Panc1 (cell line): ENCODE measurements around the gene NR1I2. TPM values are rescaled to one million over a fixed set of nuclear protein-coding genes. Genes with fewer than 3 reads are reported as not detected.

ENCODE experiments used
- ATAC-seq: fragments of 200-7000 bp; cut with Tn5 transposase; 2 replicates; pipeline ENCODE4 v1.9.1; 2020; ENCODE audit warnings: mild to moderate bottlenecking, moderate library complexity
- BruUV-seq: library from RNA; stranded (reverse); fragments of 400-500 nt; replicated peaks from 2 replicates; lab custom pipeline; 2021; lab: Mats Ljungman, UMichigan
- CTCF ChIA-PET: fragments of 300-600 bp; sonication (Branson Sonifier 250); formaldehyde crosslinking; loops from one replicate; lab custom pipeline; 2022; ENCODE audit warnings: antibody characterized with exemption; lab: Charles Lee
- POLR2A ChIA-PET: fragments of 300-600 bp; sonication (Branson Sonifier 250); formaldehyde crosslinking; loops from one replicate; lab custom pipeline; 2022; ENCODE audit warnings: antibody characterized with exemption; lab: Charles Lee
- DNase-seq: peaks from one replicate; pipeline ENCODE4 v3.0.0-alpha.2; 2010; ENCODE audit warnings: low read depth, low spot score
- H3K27ac ChIP-seq: 2 replicates; pipeline ENCODE4 v1.5.1; 2011; ENCODE audit warnings: mild to moderate bottlenecking, low read length, inconsistent platforms
- H3K27me3 ChIP-seq: fragments of 200-500 bp; sonication (Bioruptor generic); 2 replicates; pipeline ENCODE4 v1.6.0; 2014; ENCODE audit warnings: low read length, inconsistent platforms; ENCODE audit not compliant: control insufficient read depth, insufficient read depth
- H3K36me3 ChIP-seq: fragments of 200-500 bp; sonication (Bioruptor generic); 2 replicates; pipeline ENCODE4 v1.5.1; 2014; ENCODE audit warnings: inconsistent platforms, mild to moderate bottlenecking, low read length, moderate library complexity; ENCODE audit not compliant: control insufficient read depth, insufficient read depth
- H3K4me1 ChIP-seq: 2 replicates; pipeline ENCODE4 v1.5.1; 2011; ENCODE audit warnings: inconsistent platforms, mild to moderate bottlenecking, low read length, moderate library complexity; ENCODE audit not compliant: control insufficient read depth, insufficient read depth
- H3K4me3 ChIP-seq, 2 experiments: 2 replicates each; pipeline ENCODE4 v1.5.1; 2011 to 2012; ENCODE audit warnings: low read depth in 2 of 2, low read length in 2 of 2, mild to moderate bottlenecking in 2 of 2, inconsistent platforms in 1 of 2, moderate library complexity in 1 of 2
- H3K9me3 ChIP-seq: fragments of 200-500 bp; sonication (Bioruptor generic); 2 replicates; pipeline ENCODE4 v1.5.1; 2014; ENCODE audit warnings: low read depth, mild to moderate bottlenecking, inconsistent platforms, low read length, moderate library complexity; ENCODE audit not compliant: control insufficient read depth, insufficient read depth
- POLR2AphosphoS5 ChIP-seq: IDR thresholded peaks from 2 replicates; pipeline ENCODE4 v1.6.1; 2012; ENCODE audit warnings: mild to moderate bottlenecking, low read depth, low read length, moderate library complexity
- SIN3A ChIP-seq: IDR thresholded peaks from 2 replicates; pipeline ENCODE4 v1.6.1; 2012; ENCODE audit warnings: low read depth, mild to moderate bottlenecking, low read length, moderate library complexity, borderline replicate concordance; ENCODE audit not compliant: insufficient read depth
- TCF7L2 ChIP-seq: IDR thresholded peaks from 2 replicates; pipeline ENCODE4 v1.6.1; 2011; ENCODE audit warnings: mild to moderate bottlenecking, low read depth, low read length, inconsistent platforms
- in situ Hi-C: cut with HindIII; loops from 2 replicates; pipeline ENCODE4 v1.10.0; 2016; ENCODE audit warnings: low sequenced_read_pairs, low pct_unique_long_range_greater_than_20kb
- intact Hi-C: fragments of 100-400 bp; cut with micrococcal nuclease; formaldehyde crosslinking; loops from one replicate; pipeline ENCODE4 v1.10.0; 2022; ENCODE audit not compliant: unreplicated experiment
- total RNA-seq: library from RNA; stranded (reverse); gene quantifications from one replicate; pipeline ENCODE4 v1.2.1, GENCODE V29; 2021; ENCODE audit not compliant: unreplicated experiment
- TF ChIP-seq, protein P1 (sequence below): fragments of 450-650 bp; IDR thresholded peaks from 2 replicates; pipeline ENCODE4 v1.5.1; 2017; ENCODE audit warnings: mild to moderate bottlenecking
- TF ChIP-seq, protein P2 (sequence below), 2 experiments: IDR thresholded peaks; 2 replicates each; pipeline ENCODE4 v1.6.1; 2011 to 2012; ENCODE audit warnings: low read depth in 2 of 2, control low read depth in 1 of 2, low read length in 1 of 2, mild to moderate bottlenecking in 1 of 2, moderate library complexity in 1 of 2; ENCODE audit not compliant: insufficient read depth in 1 of 2

Gene NR1I2
- total RNA-seq, 1 experiment from 2014 or later: not detected

DNA sequence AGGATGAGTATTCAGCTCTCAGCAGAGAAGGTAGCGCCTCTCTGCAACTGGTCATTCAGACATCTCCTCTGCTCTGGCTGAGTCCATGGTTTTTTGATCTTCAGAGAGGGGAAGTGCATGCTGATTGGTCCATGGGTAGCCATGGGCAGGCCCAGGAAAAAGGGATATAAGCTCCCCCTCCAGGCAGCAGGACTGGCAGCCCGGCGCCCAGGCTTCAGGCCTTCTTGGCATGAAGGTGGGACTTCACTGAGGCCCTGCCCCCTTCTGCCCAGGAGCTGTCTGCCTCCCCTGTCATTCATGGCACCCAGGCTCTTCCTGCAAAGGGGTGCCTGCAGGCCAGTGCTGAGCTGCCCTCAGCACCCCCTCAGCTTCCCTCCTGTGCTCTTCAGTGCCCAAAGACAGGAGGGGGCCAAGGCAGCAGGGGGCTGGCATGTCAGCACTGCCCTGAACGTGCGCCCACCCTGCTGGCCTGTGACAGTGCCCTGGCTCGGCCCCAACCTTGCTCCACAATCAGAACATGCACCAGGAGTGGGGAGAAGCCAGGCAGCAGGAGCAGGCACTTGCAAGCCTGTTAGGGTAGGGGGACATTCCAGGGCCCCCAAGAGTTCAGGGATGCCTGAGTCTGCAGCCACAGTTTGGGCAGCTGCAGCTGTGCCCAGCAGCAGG is 13.8 kb upstream of the NR1I2 start:
- CTCF ChIA-PET: no interaction called here
- H3K27me3 ChIP-seq: peaks cover 15% of the 10 kb centered on the region; the same call in 1 of the 2 replicates
- no peak overlapping the region for H3K27ac ChIP-seq
- intact Hi-C loops: no loop called here
- no peak for TF ChIP-seq POLR2AphosphoS5
- TF ChIP-seq TCF7L2: no peak
- TF ChIP-seq, protein P1, sequence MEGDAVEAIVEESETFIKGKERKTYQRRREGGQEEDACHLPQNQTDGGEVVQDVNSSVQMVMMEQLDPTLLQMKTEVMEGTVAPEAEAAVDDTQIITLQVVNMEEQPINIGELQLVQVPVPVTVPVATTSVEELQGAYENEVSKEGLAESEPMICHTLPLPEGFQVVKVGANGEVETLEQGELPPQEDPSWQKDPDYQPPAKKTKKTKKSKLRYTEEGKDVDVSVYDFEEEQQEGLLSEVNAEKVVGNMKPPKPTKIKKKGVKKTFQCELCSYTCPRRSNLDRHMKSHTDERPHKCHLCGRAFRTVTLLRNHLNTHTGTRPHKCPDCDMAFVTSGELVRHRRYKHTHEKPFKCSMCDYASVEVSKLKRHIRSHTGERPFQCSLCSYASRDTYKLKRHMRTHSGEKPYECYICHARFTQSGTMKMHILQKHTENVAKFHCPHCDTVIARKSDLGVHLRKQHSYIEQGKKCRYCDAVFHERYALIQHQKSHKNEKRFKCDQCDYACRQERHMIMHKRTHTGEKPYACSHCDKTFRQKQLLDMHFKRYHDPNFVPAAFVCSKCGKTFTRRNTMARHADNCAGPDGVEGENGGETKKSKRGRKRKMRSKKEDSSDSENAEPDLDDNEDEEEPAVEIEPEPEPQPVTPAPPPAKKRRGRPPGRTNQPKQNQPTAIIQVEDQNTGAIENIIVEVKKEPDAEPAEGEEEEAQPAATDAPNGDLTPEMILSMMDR: no peak
- TF ChIP-seq, protein P2, sequence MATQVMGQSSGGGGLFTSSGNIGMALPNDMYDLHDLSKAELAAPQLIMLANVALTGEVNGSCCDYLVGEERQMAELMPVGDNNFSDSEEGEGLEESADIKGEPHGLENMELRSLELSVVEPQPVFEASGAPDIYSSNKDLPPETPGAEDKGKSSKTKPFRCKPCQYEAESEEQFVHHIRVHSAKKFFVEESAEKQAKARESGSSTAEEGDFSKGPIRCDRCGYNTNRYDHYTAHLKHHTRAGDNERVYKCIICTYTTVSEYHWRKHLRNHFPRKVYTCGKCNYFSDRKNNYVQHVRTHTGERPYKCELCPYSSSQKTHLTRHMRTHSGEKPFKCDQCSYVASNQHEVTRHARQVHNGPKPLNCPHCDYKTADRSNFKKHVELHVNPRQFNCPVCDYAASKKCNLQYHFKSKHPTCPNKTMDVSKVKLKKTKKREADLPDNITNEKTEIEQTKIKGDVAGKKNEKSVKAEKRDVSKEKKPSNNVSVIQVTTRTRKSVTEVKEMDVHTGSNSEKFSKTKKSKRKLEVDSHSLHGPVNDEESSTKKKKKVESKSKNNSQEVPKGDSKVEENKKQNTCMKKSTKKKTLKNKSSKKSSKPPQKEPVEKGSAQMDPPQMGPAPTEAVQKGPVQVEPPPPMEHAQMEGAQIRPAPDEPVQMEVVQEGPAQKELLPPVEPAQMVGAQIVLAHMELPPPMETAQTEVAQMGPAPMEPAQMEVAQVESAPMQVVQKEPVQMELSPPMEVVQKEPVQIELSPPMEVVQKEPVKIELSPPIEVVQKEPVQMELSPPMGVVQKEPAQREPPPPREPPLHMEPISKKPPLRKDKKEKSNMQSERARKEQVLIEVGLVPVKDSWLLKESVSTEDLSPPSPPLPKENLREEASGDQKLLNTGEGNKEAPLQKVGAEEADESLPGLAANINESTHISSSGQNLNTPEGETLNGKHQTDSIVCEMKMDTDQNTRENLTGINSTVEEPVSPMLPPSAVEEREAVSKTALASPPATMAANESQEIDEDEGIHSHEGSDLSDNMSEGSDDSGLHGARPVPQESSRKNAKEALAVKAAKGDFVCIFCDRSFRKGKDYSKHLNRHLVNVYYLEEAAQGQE (IDR thresholded peaks at IDR 0.05; ENCODE audit: insufficient read depth in 1 of 2, low read depth in 2 of 2, low read length in 1 of 2): no peak
- no peak for TF ChIP-seq SIN3A
- H3K36me3 ChIP-seq: no peaks in the 10 kb centered on the region
- no peaks in the 10 kb centered on the region for H3K4me1 ChIP-seq
- no TSS peak for BruUV-seq
- DNase-seq (no peak), ATAC-seq (0 out of 2 replicates have a peak, but pooled peaks have one; percentile 21)
- POLR2A ChIA-PET: no interaction called here
- H3K4me3 ChIP-seq: no peak overlapping the region
- H3K9me3 ChIP-seq: no peaks in the 10 kb centered on the region
- in situ Hi-C loops: no loop called here

DNA sequence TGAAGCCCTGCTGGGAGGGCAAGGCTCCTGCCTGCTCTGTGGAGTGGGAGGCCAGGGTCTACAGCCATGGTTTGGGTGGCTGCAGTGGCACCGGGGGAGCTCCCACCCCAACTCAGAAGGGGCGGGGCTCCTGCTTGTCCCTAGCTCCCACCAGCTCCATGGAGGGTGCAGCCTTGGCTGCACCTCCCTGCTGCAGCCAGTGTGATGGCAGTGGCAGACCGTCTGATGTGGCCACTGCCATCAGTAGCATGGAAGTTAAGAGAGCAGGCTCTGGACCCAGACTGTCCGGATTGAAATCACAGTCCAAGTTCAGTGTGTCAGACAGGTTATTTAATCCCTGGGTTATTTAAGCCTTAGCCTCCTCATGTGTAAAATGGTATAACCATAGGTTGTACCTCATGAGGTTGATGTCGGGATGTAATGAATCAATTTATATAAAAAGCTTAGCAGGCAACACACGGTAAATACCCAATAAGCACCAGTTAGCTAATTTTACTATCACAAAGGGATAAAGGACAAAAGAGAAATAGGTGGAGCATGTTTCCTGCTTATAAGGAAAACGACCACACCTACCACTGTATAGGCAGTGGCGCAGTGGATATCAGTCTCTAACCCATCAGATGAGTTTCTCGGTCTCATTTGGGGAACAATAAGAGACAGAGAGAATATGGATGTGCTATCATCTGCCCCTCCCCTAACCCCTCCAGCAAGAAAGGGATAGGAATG is 13.1 kb upstream of the NR1I2 start:
- Histone ChIP-seq H3K9me3 (no peaks in the 10 kb centered on the region), H3K4me1 (no peaks in the 10 kb centered on the region), H3K27ac (no peak overlapping the region), H3K4me3 (no peak overlapping the region), H3K27me3 (peaks cover 16% of the 10 kb centered on the region), H3K36me3 (no peaks in the 10 kb centered on the region)
- intact Hi-C loops: no loop called here
- DNase-seq (no peak), ATAC-seq (no peak)
- BruUV-seq: no TSS peak
- in situ Hi-C loops: no loop called here
- no peak for TF ChIP-seq POLR2AphosphoS5
- ChIA-PET CTCF (no interaction called here), POLR2A (no interaction called here)
